ENCODE data around the gene SLX4.

The SLX4 gene

DNA sequence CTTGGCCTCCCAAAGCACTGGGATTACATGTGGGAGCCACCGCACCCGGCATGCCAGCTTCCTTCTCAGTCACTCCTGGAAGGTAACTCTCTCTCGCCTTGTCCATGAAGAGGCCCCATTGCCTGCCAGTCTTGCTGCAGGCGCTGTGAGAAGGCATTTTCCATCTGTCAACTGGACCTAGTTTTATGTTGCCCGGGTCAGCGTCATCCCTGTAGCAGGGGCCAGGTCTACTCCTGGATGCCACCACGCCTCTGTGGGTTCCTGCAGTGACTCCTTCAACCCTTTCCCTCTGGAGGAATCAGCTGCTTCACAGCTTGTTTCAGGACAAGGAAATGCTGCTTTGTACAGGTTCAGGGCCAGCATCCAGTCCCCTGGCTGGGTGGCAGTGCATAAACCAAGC is 31.6 kb downstream of the SLX4 start:
- DNase-seq: no peak

DNA sequence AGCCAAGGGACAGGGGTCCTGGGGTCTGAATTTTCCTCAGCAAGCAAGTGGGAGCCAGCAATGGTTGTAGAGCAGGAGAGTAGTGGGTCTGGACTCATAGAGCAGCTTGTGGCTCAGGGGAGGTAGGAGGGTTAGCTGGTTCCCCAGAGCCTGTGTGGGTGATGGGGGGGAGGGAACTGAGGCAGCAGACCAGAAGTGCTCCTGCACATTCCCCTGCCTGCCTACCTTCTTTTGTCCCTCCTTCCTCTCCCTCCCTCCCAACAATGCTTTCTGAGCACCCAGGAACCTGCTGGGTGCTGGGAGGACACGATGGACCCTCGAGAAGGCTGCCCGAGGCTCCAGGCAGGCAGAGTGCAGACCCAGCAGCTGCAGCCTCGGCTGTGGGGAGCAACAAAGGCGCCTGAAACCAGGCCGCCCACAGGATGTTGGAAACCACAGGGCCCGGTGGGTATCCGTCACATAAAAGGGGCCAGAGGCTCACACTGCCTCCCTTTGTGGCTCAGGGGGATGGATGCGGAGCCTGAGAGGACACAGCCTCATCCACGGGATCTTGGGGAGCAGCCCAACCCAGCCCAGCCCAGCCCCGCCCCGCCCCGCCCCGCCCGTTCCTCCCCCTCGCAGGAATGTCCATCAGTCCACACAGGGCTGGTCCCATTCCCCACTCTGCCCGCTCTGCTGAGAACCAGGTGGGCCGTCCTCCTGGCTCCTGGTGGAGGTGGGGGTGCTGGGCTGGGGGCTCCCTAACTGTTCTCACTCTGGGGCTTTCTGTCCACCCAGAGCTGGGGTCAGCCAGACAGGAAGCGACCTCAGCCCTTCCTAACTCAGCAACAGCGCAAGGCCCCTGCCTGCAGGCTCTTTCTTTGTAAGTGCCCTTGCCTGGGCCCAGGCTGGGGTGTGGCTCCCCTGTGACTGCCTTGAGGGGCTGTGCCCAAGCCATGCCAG is 32.5 kb downstream of the SLX4 start:
- peak; percentile 25 to 36 for DNase-seq

DNA sequence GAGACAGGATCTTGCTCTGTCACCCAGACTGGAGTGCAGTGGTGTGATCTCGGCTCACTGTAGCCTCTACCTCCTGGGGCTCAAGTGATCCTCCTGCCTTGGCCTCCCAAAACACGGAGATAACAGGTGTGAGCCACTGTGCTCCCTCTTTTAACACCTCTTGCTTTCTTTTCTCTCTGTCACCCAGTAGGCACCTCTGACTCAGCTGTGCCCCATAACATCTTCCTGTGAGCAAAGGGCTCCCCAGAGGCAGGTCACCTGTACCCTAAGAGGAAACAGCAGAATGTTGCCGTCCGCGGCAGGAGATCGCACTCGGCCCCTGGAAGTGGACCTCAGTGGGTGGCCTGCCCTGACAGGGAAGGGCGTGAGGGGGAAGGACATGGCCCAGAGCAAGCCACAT is 33.3 kb downstream of the SLX4 start:
- DNase-seq: peak; percentile 21 to 57

DNA sequence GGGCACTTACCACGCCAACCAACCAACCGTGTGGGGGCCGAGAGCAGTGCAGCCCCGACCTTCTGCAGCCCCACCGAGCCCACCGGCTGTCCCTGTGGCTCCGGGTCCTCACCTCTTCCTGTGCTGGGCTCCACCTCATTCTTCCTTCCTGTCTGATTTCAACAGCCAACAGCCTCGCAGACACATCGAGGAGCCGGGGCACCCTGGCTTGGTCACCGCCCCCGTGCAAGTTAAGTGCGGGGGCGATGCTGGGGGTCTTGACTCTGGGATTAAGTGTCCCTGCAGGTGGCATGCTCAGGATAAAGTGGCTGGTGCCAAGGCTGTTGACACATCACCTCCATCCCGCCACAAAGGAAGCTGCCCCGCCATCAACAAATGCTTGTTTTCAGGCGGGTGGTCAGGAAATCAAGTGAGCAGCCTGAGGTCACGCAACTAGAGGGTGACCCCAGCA is 34.1 kb downstream of the SLX4 start, which contains the start of gene NLRC3:
NLRC3 (minus strand) TSS at position 102 of the 451 bp plus-strand sequence. CDS start 12,367 bp downstream, outside the sequence.
- peak; percentile 23 to 32 for DNase-seq

DNA sequence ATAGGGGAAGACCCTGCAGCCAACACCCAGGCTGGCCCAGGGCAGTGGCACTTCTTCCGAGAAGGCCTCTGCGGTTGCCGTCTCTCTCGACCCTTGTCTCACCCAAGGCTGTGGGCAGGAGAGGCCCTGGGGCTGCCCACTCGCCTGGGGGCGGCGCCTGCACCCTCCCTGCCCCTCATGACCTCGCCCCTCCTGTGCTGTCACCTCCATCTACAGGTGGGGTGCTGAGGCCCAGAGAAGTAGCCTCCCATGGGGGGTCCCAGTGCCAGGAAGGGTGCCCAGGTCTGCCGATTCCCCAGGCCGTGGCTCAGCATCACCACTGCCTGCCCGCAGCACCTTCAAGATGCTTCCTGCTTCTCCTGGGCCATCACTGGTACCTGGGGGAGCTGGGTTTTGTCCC is 35.2 kb downstream of the SLX4 start:
- peak in 1 of 2 experiments; percentile 17 for DNase-seq

DNA sequence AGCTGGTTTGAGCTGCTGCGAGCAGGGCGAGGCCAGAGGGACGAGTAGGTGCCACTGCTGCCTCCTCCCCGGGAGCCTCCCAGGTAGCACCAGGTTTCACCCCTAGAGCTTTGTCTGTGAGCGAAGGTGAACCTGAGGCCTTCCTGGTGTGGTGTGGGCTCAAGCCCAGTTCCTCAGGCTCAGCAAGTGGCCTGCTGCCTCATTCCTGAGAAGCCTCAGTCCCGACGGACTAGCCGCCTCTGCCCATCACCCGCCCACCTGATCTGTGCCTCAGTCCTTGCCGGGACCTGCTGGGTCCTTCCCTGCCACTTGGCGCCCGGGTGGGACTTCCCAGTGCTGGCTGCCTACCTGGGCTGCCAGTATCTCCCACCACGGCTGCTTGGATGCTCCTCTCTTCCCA is 35.9 kb downstream of the SLX4 start:
- DNase-seq: no peak

DNA sequence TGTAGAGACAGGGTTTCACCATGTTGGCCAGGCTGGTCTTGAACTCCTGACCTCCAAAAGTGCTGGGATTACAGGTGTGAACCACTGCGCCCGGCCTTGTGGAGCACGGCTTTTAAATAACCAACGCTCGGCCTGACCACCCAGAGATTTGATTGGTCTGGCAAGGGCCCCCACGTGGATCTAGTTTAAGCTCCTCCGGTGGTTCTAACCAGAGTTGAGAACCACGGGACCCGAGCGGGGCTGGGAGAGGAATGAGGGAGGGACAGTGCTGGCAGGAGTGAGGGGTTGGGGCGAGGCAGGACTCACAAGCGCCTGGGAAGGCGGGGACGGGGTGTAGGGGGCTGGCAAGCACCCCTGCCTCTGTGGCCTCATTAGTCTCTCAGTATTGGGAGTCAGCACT is 37.2 kb downstream of the SLX4 start:
- no peak for DNase-seq

DNA sequence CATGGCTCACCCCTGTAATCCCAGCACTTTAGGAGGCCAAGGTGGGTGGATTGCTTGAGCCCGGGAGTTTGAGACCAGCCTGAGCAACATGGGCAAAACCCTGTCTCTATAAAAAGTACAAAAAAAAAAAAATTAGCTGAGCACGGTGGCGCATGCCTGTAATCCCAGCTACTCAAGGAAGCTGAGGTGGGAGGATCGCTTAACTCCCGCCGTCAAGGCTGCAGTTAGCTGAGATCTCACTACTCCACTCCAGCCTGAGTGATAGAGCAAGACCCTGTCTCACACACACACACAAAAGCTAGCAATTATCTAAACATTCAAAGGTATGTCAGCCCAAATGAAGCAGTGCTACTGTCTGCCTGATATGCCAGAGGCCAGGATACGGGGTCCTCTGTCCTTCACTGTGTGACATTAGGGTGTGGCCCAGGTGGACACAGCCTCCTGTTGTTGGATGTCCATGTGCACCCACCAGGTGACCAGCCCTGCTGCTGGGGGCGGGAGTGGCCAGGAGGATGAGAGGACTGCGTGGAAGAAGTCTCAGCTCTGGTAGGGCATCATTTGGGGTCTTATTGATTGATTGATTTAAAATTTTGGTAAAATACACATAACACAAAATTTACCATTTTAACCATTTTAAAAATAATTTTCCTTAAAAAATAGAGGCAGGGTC is 38.1 kb downstream of the SLX4 start:
- no peak for DNase-seq

DNA sequence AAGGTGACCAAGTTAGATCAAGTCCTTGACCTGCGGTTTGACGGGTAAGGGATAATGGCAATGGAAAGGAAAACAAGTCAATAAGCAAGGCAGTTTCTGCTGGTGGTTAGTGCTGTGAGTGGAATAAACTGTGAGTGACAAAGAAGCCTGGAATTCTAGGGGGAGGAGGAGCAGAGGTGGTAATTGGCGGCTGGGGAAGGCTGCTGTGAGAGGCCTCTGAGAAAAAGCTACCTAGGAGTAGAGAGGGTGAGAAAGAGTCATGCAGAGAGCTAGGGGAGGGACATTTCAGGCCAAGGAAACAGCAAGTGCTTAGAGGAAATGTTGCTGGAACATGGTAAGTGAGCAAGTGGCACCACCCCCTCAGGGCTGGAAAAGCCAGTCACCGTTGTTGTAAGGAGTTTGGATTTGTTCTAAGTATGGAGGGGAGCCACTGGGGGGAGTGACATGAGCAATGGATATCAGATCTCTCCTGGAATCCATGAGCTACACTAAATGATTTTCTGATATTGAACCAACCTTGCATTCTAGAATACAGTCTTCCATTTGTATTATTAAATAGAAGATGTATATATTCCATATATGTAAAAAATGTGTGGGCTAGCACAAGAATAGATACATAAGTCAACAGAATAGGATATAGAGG is 40.9 kb downstream of the SLX4 start:
- no peak for DNase-seq

DNA sequence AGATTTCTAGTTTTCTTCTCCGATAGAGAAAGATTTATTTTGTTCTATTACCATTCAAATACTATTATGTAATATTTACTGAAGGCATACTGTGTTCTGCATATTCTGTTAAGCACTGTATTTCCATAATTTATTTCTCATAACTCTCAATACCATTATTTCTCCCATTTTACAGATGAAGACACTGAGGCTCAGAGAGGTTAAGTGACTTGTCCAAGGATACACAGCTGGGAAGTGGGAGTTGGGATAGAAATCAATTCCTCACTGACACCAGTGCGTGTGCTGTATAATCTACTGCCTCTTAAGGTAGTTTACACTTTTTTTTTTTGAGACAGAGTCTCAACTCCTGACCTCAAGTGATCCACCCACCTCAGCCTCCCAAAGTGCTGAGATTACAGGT is 41.6 kb downstream of the SLX4 start:
- no peak for DNase-seq

DNA sequence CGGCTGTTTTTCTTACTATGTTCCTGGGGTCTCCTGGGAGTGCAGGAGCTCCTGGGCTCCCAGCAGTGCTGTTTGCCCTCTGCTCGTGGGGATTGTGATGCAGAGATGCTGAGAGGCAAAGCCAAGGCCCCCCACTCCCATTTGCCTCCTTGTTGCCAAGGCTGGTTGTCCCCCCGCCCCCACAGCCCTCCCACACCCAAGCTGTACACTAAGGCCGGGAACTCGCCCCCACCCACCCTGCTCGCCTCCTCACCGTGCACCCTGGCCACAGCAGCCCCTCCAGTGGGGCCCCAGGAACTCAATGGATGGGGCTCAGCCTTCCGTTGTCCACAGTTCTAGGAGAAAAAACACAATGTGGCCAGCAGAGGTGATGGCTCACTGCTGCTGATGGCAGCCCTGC is 44.4 kb downstream of the SLX4 start:
- DNase-seq: no peak

DNA sequence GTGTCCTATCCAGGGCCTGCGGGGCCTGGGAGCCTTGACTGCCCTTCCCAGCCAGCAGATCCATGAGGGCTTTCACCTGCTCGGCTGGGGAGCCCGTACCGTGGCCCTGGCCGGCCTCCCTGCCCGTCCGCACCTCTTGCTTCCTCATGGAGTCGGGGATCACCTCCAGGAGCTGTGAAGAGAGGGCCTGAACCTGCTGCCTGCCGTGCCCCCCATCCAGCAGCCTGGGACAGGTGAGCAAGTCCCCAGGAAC is 46.6 kb downstream of the SLX4 start:
- no peak for DNase-seq

DNA sequence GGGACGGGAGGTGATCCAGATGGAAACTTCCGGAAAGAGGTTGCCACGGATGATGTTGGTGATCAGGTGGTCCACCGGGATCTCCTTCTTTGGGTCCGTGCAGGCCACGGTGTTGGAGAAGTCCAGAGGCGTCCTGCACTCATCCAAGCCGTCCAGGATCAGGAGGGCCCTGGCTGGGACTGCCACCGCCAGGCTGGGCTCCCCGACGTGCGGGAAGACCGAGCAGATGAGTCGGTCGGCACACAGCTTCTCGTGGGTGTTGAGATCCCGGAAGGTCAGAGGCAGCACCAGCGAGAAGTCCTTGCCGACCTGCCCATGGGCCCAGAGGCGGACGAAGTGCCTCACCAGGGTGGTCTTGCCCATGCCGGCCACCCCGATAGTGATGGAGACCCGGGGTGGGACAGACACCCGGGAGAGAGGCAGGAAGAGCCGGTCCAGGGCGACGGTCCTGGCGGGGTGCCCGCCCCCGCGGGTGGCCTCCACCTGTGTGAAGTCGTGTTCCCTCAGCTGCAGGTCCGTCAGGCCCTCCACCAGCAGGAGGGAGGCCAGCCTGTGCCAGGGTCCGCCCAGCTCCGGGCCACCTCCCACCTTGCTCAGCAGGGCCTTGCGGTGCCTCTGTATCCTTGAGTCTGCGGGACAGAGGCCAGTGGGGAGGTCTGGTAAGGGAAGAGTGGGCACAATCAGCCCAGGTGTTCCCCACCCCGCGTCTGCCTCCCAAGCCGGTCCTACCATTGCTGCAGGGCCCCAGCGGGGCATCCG is 47.1 kb downstream of the SLX4 start:
- no peak for DNase-seq

DNA sequence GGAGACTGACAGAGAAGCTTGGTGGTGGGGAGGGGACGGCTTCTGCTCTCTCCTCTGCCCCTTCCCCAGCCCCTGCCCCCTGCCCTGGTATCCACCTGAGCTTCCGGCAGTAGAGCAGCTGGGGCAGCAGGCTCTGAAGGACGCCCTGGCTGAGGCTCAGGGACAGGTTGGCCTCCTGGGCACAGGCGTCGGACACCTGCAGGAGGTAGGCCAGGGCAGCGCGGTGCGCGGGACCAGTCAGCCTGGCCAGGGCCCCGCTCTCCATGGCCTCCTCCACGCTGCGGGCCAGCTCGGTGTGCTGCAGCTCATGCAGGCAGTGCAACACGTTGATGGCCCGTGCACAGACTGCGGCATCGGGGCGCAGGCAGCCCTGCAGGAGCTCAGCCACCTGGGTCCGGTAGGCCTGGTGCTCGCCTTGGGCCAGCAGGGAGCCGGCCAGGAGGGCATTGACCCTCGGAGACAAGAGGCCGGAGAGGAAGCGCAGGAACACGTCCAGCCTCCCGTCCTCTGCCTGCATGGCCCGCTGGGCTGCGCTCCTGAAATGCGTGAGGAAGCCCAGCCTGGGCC is 48.4 kb downstream of the SLX4 start:
- DNase-seq: no peak

DNA sequence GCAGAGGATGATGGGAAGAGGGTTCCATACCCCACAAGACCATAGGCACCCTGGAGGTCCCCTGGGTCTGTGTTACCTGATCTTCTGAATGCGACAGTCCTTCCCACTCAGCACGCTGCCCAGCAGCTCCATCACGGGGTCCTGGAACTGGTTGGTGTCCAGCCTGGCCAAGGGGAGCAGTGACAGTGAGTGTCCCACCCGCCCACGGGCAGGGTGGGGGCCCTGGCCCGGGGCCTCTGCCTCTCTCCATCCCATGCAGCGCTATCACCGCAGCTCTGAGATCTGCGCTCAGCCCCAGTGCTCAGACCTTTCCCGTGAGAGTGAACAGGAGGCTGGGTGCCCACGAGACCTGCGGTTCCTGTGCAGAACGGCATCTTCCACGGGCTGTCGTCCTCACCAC is 49.8 kb downstream of the SLX4 start:
- DNase-seq: no peak

DNA sequence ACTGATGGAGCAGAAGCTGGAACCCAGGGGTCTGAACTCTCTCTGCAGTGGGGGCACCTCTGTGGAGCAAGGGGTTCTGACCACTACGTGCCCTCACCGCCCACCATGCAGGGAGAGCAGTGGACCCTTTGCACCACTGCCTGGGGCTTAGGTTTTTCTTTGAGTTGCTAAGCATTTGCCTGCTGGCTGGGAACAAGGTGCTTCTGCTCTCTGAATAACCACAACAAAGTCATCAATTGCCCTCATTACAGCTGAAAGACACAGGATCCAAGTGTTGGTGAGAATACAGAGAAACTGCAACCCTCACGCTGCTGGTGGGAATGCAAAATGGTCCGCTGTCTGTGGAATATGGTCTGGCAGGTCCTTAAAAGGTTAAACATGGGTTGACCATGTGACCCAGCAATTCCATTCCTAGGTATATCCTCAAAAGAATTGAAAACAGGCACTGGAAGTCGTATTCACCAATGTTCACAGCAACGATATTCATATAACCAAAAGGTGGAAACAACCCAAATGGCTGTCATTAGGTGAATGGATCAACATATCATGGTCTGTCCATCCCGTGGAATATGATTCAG is 57.0 kb downstream of the SLX4 start:
- DNase-seq: no peak

DNA sequence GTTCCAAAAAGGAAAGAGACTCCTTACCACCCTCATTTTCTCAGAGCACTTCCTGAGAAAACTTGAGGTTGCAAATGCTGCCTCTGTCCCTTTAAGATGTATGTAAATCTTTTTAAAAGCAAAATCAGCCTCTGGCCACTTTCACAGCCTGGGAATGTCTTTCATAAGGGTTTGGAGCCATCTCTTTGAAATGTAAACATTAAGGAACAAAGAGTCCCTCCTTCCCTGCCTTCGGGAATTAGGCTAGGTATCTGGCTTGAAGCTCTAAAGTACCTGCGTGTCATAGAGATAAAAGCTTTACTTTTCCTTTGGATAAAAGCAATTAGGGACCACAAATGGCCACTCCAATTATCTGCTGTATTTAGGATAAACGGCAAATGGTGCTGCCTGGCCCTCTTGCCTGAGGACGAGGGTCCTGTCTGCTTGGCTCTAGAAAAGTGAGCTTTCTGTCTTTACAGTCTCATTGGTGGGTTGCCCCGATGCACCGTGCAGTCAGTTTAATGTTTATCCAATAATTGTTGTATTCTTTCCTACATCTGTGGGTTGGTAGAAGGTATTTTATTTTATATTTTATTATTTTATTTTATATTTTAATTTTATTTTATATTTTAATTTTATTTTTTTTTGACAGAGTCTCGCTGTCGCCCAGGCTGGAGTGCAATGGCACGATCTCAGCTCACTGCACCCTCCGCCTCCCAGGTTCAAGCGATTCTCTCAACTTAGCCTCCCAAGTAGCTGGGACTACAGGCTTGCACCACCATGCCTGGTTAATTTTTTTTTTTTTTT is 58.1 kb downstream of the SLX4 start:
- DNase-seq: no peak

DNA sequence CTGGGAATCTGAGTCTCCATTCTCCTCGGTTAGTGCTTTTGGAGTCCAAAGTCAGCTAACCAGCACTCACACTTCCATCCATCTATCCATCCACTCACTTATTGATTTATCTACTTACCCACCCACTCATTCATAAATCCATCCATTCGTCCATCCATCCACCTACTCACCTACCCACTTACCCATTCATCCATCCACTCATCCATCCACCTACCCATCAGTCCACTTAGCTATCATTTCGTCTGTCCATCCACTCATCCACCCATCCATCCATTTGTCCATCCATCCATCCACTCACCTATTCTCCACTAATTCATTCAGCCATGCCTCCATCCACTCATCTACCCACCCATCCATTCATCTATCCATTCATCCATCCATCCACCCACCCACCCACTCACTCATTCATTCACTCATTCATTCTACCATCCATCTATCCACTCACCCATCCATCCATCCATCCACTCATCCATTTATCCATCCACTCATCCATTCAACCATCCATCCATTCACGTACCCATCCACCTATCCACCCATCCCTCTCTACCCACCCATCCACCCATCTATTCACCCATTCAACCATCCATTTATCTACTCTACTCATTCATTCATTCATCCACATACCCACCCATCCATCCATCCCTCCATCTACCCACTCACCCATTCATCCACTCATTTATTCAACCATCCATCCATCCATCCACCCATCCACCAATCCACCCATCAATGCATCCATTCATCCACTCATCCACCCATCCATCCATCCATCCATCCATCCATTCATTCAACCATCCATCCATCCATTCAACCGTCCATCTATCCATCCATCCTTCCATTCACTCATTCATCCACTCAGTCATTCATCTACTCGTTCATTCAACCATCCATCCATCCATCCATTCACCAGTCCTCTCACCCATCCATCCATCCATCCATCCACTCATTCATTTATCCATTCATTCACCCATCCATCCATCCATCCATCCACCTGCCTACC is 60.3 kb downstream of the SLX4 start:
- no peak for DNase-seq

DNA sequence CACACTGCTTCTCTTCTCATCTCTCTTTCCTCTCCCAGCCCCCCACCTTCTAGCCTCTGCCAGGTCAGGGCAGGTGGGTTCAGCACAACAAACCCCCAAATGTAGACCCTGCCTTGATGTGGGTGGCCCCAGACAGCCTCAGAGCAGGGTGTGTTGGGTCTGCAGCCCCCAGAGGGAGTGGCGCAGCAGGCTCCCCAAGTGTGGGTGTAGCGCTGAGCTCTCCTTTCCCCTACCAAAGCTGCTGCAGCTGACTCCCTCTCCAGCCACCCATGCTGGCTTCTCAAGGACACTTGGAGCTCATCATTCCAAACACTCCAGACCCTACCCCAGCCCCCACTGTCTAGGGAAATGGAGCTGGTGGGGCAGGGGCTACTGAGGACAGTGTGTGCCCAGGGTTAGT is 61.5 kb downstream of the SLX4 start:
- DNase-seq: no peak

DNA sequence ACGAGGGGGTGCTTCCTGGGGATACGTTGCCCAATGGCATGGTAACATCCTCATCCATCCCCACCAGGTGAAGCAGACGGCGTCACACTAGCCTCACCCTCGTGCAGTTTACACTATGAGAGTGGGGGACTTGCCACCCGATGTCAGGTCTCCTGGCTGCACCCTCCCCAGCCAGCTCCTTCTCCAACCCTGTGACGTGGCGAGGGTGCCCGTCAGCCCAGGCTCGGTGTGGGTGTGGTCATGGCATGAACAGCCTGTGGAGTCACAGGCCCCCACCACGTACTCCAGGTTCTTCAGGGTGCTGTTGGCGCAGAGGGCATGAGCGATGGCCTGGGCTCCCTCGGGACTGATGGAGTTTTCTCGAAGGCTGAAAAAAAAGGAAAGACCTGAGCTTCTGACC is 62.5 kb downstream of the SLX4 start:
- no peak for DNase-seq
